HCT116 (cell line): ENCODE data around the gene CDK9. TPM values are rescaled to one million over a fixed set of nuclear protein-coding genes. Genes with fewer than 3 reads are reported as not detected.

Source experiments
- ATAC-seq: fragments of 200-7000 bp; cut with Tn5 transposase; 2 replicates; pipeline ENCODE4 v1.9.1; 2020; ENCODE audit warnings: mild to moderate bottlenecking, moderate library complexity
- BruUV-seq: library from RNA; stranded (reverse); fragments of 400-500 nt; replicated peaks from 2 replicates; lab custom pipeline; 2021; lab: Mats Ljungman, UMichigan
- CTCF ChIA-PET: fragments of 300-600 bp; sonication (Branson Sonifier 250); formaldehyde crosslinking; loops from one replicate; lab custom pipeline; 2021; ENCODE audit warnings: antibody characterized with exemption; lab: Charles Lee
- POLR2A ChIA-PET: fragments of 300-600, 350-600 bp; sonication (Branson Sonifier 250); formaldehyde crosslinking; loops from one replicate; lab custom pipeline; 2021; ENCODE audit warnings: antibody characterized with exemption; lab: Charles Lee
- RAD21 ChIA-PET, 2 experiments: fragments of 300-600 bp; sonication (Branson Sonifier 250); formaldehyde crosslinking; loops; one replicate each; lab custom pipeline; 2023; ENCODE audit warnings: low total read pairs in 2 of 2; ENCODE audit not compliant: uncharacterized antibody in 2 of 2, unreplicated experiment in 2 of 2, low non-redundant PET in 1 of 2; lab: Charles Lee
- DNase-seq: peaks from one replicate; pipeline ENCODE4 v3.0.0-alpha.2; 2010; ENCODE audit warnings: low read depth, low spot score
- H2AFZ ChIP-seq: fragments of 200-600 bp; shearing (Covaris generic), sonication (generic); 2 replicates; pipeline ENCODE4 v1.6.1; 2017; ENCODE audit warnings: low read depth, mixed run types, mixed read lengths, antibody characterized with exemption, low read length; ENCODE audit not compliant: poor library complexity, severe bottlenecking
- H3K27ac ChIP-seq: 2 replicates; pipeline ENCODE4 v1.5.1; 2012; ENCODE audit warnings: low read depth, low read length
- H3K27me3 ChIP-seq: fragments of 200-600 bp; sonication (generic); 2 replicates; pipeline ENCODE4 v1.6.1; 2016; ENCODE audit warnings: mixed run types, low read length, mixed read lengths; ENCODE audit not compliant: insufficient read depth
- H3K36me3 ChIP-seq, 2 experiments: fragments of 200-500 bp in 1 of 2; fragments of 200-600 bp in 1 of 2; sonication (Bioruptor generic) in 1 of 2; sonication (generic) in 1 of 2; 2 replicates each; pipeline versions ENCODE4 v1.5.1 to v1.6.1; 2014 to 2016; ENCODE audit warnings: low read length in 2 of 2, inconsistent platforms in 1 of 2, mixed read lengths in 1 of 2, mixed run types in 1 of 2; ENCODE audit not compliant: insufficient read depth in 2 of 2, control insufficient read depth in 1 of 2
- H3K4me1 ChIP-seq, 2 experiments: fragments of 200-600 bp in 1 of 2; sonication (generic) in 1 of 2; 2 replicates each; pipeline versions ENCODE4 v1.5.1 to v1.6.1; 2012 to 2017; ENCODE audit warnings: low read length in 2 of 2, inconsistent platforms in 1 of 2, mild to moderate bottlenecking in 1 of 2, mixed read lengths in 1 of 2, mixed run types in 1 of 2, moderate library complexity in 1 of 2; ENCODE audit not compliant: insufficient read depth in 2 of 2, control insufficient read depth in 1 of 2
- H3K4me2 ChIP-seq: fragments of 200-600 bp; sonication (generic); 2 replicates; pipeline ENCODE4 v1.6.1; 2017; ENCODE audit warnings: mixed run types, low read length, mixed read lengths
- H3K4me3 ChIP-seq, 2 experiments: fragments of 200-600 bp in 1 of 2; sonication (generic) in 1 of 2; replicated peaks in 1 of 2; 2 replicates each; pipeline ENCODE4 v1.5.1; 2011 to 2016; ENCODE audit warnings: low read length in 2 of 2, control low read depth in 1 of 2, low read depth in 1 of 2, mild to moderate bottlenecking in 1 of 2, mixed read lengths in 1 of 2, mixed run types in 1 of 2
- H3K79me2 ChIP-seq: fragments of 200-600 bp; sonication (generic); 2 replicates; pipeline ENCODE4 v1.6.1; 2017; ENCODE audit warnings: mild to moderate bottlenecking, mixed run types, low read length, moderate library complexity, mixed read lengths; ENCODE audit not compliant: insufficient read depth
- H3K9ac ChIP-seq: fragments of 200-600 bp; sonication (generic); 2 replicates; pipeline ENCODE4 v1.6.1; 2016; ENCODE audit warnings: low read length, mixed read lengths
- H3K9me2 ChIP-seq: fragments of 200-600 bp; sonication (generic), shearing (Covaris generic); 2 replicates; pipeline ENCODE4 v1.6.1; 2017; ENCODE audit warnings: mixed run types, mild to moderate bottlenecking, moderate library complexity; ENCODE audit not compliant: insufficient read depth
- H3K9me3 ChIP-seq, 2 experiments: fragments of 200-500 bp in 1 of 2; fragments of 200-600 bp in 1 of 2; sonication (Bioruptor generic) in 1 of 2; sonication (generic) in 1 of 2; 2 replicates each; pipeline ENCODE4 v1.6.1; 2014 to 2017; ENCODE audit warnings: low read length in 2 of 2, mixed read lengths in 2 of 2, inconsistent platforms in 1 of 2, low read depth in 1 of 2, mild to moderate bottlenecking in 1 of 2, mixed run types in 1 of 2, moderate library complexity in 1 of 2; ENCODE audit not compliant: control insufficient read depth in 1 of 2, insufficient read depth in 1 of 2
- H4K20me1 ChIP-seq: fragments of 200-600 bp; sonication (generic), shearing (Covaris generic); 2 replicates; pipeline ENCODE4 v1.6.1; 2017; ENCODE audit warnings: mixed run types, mild to moderate bottlenecking, moderate library complexity; ENCODE audit not compliant: insufficient read depth
- ATF3 ChIP-seq: IDR thresholded peaks from 2 replicates; pipeline ENCODE4 v1.6.1; 2012
- EGR1 ChIP-seq: IDR thresholded peaks from 2 replicates; pipeline ENCODE4 v1.6.1; 2012; ENCODE audit warnings: low read depth
- ELF1 ChIP-seq: IDR thresholded peaks from 2 replicates; pipeline ENCODE4 v1.6.1; 2012; ENCODE audit warnings: low read depth, borderline replicate concordance
- EZH2 ChIP-seq: fragments of 200-600 bp; sonication (generic); IDR thresholded peaks from 2 replicates; pipeline ENCODE4 v1.6.1; 2017; ENCODE audit warnings: antibody characterized with exemption, mixed run types
- EZH2phosphoT487 ChIP-seq: fragments of 200-600 bp; IDR thresholded peaks from 2 replicates; pipeline ENCODE4 v1.6.1; 2018; ENCODE audit warnings: antibody characterized with exemption, borderline replicate concordance
- FOSL1 ChIP-seq: IDR thresholded peaks from 2 replicates; pipeline ENCODE4 v1.6.1; 2012; ENCODE audit warnings: low read depth
- JUND ChIP-seq: IDR thresholded peaks from 2 replicates; pipeline ENCODE4 v1.6.1; 2012
- MAX ChIP-seq: IDR thresholded peaks from 2 replicates; pipeline ENCODE4 v1.6.1; 2012
- POLR2A ChIP-seq: IDR thresholded peaks from 2 replicates; pipeline ENCODE4 v1.7.0; 2011; ENCODE audit warnings: borderline replicate concordance; ENCODE audit not compliant: insufficient read depth, insufficient read length; ENCODE audit errors: extremely low read depth
- POLR2AphosphoS5 ChIP-seq: IDR thresholded peaks from 2 replicates; pipeline ENCODE4 v1.6.1; 2011; ENCODE audit warnings: mild to moderate bottlenecking, low read depth, low read length, moderate library complexity
- RAD21 ChIP-seq: IDR thresholded peaks from 2 replicates; pipeline ENCODE4 v1.6.1; 2012; ENCODE audit warnings: low read depth, mild to moderate bottlenecking
- REST ChIP-seq: IDR thresholded peaks from 2 replicates; pipeline ENCODE4 v1.6.1; 2012; ENCODE audit warnings: low read depth
- SIN3A ChIP-seq: IDR thresholded peaks from 2 replicates; pipeline ENCODE4 v1.6.1; 2012; ENCODE audit warnings: low read depth
- TCF7L2 ChIP-seq: IDR thresholded peaks from 2 replicates; pipeline ENCODE4 v1.7.0; 2011; ENCODE audit warnings: borderline replicate concordance, inconsistent platforms; ENCODE audit not compliant: insufficient read depth, insufficient read length; ENCODE audit errors: extremely low read depth
- ZBTB33 ChIP-seq: IDR thresholded peaks from 2 replicates; pipeline ENCODE4 v1.6.1; 2011; ENCODE audit warnings: mild to moderate bottlenecking, low read length, moderate library complexity; ENCODE audit not compliant: insufficient replicate concordance; ENCODE audit errors: extremely low read depth
- ZFX ChIP-seq: fragments of 450-650 bp; IDR thresholded peaks from 2 replicates; pipeline ENCODE4 v1.6.1; 2017
- ZNF274 ChIP-seq: fragments of 200-500 bp; sonication (Bioruptor generic); IDR thresholded peaks from 2 replicates; pipeline ENCODE4 v1.6.1; 2014; ENCODE audit warnings: mild to moderate bottlenecking, low read depth, low read length, inconsistent platforms
- intact Hi-C: fragments of 100-400 bp; cut with micrococcal nuclease; formaldehyde crosslinking; loops from 2 replicates; pipeline ENCODE4 v1.10.0; 2022
- total RNA-seq: library from RNA; stranded (reverse); gene quantifications from one replicate; pipeline ENCODE4 v1.2.1, GENCODE V29; 2021; ENCODE audit not compliant: unreplicated experiment

Gene CDK9
- total RNA-seq, 1 experiment from 2014 or later, result 102 TPM

- peak; percentile 46 for ATAC-seq
Measured at GRCh38 chr9:127809540-127810377, 23.9 kb downstream of the CDK9 start.

More at GRCh38 chr9:127809540-127810377, 23.9 kb downstream of the CDK9 start:
- Histone ChIP-seq H4K20me1 (peaks cover 4% of the 10 kb centered on the region; the same call in 1 of the 2 replicates), H2AFZ (no peak overlapping the region), H3K36me3 (peaks cover 18 to 49% of the 10 kb centered on the region in 2 experiments; a peak in 3 of 4 replicates), H3K4me1 (peaks cover 0 to 12% of the 10 kb centered on the region in 2 experiments; a peak in 2 of 4 replicates), H3K4me3 (no peak overlapping the region), H3K27me3 (no peaks in the 10 kb centered on the region), H3K27ac (peak overlapping the region; percentile 20; the same call in 1 of the 2 replicates), H3K9me3 (no peaks in the 10 kb centered on the region), H3K79me2 (peaks cover 17% of the 10 kb centered on the region), H3K9me2 (no peaks in the 10 kb centered on the region), H3K4me2 (no peak overlapping the region), H3K9ac (0 out of 2 replicates have a peak overlapping the region, but pooled peaks have one; percentile 2)
- RAD21 ChIA-PET, result no interaction called here
- TF ChIP-seq JUND (no peak), ZFX (no peak; the same call in 1 of the 2 replicates), EZH2 (no peak), ATF3 (no peak), REST (no peak), TCF7L2 (no peak), EZH2phosphoT487 (no peak), ZBTB33 (no peak), ZNF274 (no peak), FOSL1 (no peak), RAD21 (no peak), EGR1 (no peak), POLR2A (no peak), SIN3A (no peak), POLR2AphosphoS5 (no peak), MAX (no peak), ELF1 (no peak)
- DNase-seq, result no peak
- POLR2A ChIA-PET, result no interaction called here
- BruUV-seq, result no TSS peak
- CTCF ChIA-PET, result no interaction called here
- intact Hi-C loops, result no loop called here
